HT-29 (cell line): ENCODE data around the gene HUNK. TPM values are rescaled to one million over a fixed set of nuclear protein-coding genes. Genes with fewer than 3 reads are reported as not detected.

Source experiments
- DNase-seq: peaks from one replicate; pipeline ENCODE4 v3.0.0-alpha.2; 2015; ENCODE audit warnings: low spot score
- total RNA-seq: library from RNA; depleted of rRNA; stranded (reverse); fragments of >200 nt; shearing (Covaris generic); gene quantifications from 2 replicates; pipeline ENCODE4 v1.2.3, GENCODE V29; 2014; rRNA removed

HUNK gene
- total RNA-seq, 1 experiment from 2014 or later, result not detected

- DNase-seq, result no peak
These were observed 171.7 kb downstream of the HUNK start for GRCh38 chr21:32044205-32045180.

GRCh38 chr21:32046191-32046590 lies 173.4 kb downstream of the HUNK start:
- no peak for DNase-seq

GRCh38 chr21:32048353-32048752 lies 175.5 kb downstream of the HUNK start:
- no peak for DNase-seq

Other genes starting within 250 kb of the HUNK start
- gene SOD1, start 213.3 kb upstream of the HUNK start, total RNA-seq, result 118 and 126 TPM in 2 replicates
- gene SCAF4, start 140.9 kb upstream of the HUNK start, total RNA-seq, result 7.6 and 7.9 TPM in 2 replicates